HepG2 (cell line): ENCODE data around the gene MIF. TPM values are rescaled to one million over a fixed set of nuclear protein-coding genes. Genes with fewer than 3 reads are reported as not detected.
A peak's percentile ranks its signal among the peaks of the same experiment; 100 is the strongest.

ENCODE experiments used
- BCLAF1 ChIP-seq: fragments of 450-650 bp; IDR thresholded peaks from 2 replicates; pipeline ENCODE4 v1.6.1; 2017; ENCODE audit warnings: mild to moderate bottlenecking
- CHD4 ChIP-seq: fragments of 200-600 bp; sonication (generic); IDR thresholded peaks from 2 replicates; pipeline ENCODE4 v1.7.0; 2017; ENCODE audit warnings: mild to moderate bottlenecking, low read length, borderline replicate concordance
- DR1 ChIP-seq: sonication (generic); formaldehyde crosslinking; IDR thresholded peaks from 2 replicates; pipeline ENCODE4 v1.8.0; 2021; ENCODE audit warnings: mild to moderate bottlenecking, missing genetic modification reagents, inconsistent platforms
- FOXK1 ChIP-seq: sonication (generic); formaldehyde crosslinking; IDR thresholded peaks from 2 replicates; pipeline ENCODE4 v1.4.0; 2020; ENCODE audit warnings: low read depth, missing genetic modification reagents, borderline replicate concordance
- HOXA7 ChIP-seq: sonication (generic); formaldehyde crosslinking; IDR thresholded peaks from 2 replicates; pipeline ENCODE4 v1.8.1; 2022; ENCODE audit warnings: mild to moderate bottlenecking, missing genetic modification reagents, moderate library complexity
- IRF9 ChIP-seq: sonication (generic); formaldehyde crosslinking; IDR thresholded peaks from 2 replicates; pipeline ENCODE4 v1.8.0; 2022; ENCODE audit warnings: missing genetic modification reagents, mild to moderate bottlenecking, borderline replicate concordance
- KAT8 ChIP-seq: IDR thresholded peaks from 2 replicates; pipeline ENCODE4 v1.6.1; 2016; ENCODE audit warnings: missing genetic modification reagents, missing compliant biosample characterization
- KMT2A ChIP-seq: sonication (generic); formaldehyde crosslinking; IDR thresholded peaks from 2 replicates; pipeline ENCODE4 v1.4.0; 2020; ENCODE audit warnings: missing genetic modification reagents
- NBN ChIP-seq: fragments of 450-650 bp; conservative IDR thresholded peaks from 2 replicates; pipeline ENCODE4 v1.6.1; 2017
- SMAD3 ChIP-seq: sonication (generic); formaldehyde crosslinking; IDR thresholded peaks from 2 replicates; pipeline ENCODE4 v1.4.0; 2020; ENCODE audit warnings: missing genetic modification reagents
- SNAPC2 ChIP-seq: sonication (generic); formaldehyde crosslinking; IDR thresholded peaks from 2 replicates; pipeline ENCODE4 v1.8.1; 2022; ENCODE audit warnings: mild to moderate bottlenecking, missing genetic modification reagents
- ZBTB33 ChIP-seq: sonication (generic); formaldehyde crosslinking; IDR thresholded peaks from 2 replicates; pipeline ENCODE4 v1.4.0; 2020; ENCODE audit warnings: missing genetic modification reagents
- ZFP36L1 ChIP-seq: sonication (generic); formaldehyde crosslinking; IDR thresholded peaks from 2 replicates; pipeline ENCODE4 v1.8.0; 2022; ENCODE audit warnings: mild to moderate bottlenecking, missing genetic modification reagents, moderate library complexity
- ZMAT5 ChIP-seq: sonication (generic); formaldehyde crosslinking; IDR thresholded peaks from 2 replicates; pipeline ENCODE4 v1.5.0; 2020; ENCODE audit warnings: mild to moderate bottlenecking, low read depth, missing genetic modification reagents, borderline replicate concordance
- ZNF12 ChIP-seq: sonication (generic); formaldehyde crosslinking; IDR thresholded peaks from 2 replicates; pipeline ENCODE4 v1.5.0; 2020; ENCODE audit warnings: missing genetic modification reagents
- ZNF143 ChIP-seq: sonication (generic); formaldehyde crosslinking; IDR thresholded peaks from 2 replicates; pipeline ENCODE4 v1.4.0; 2020; ENCODE audit warnings: missing genetic modification reagents
- ZNF263 ChIP-seq: sonication (generic); formaldehyde crosslinking; IDR thresholded peaks from 2 replicates; pipeline ENCODE4 v1.4.0; 2020; ENCODE audit warnings: missing genetic modification reagents
- ZNF292 ChIP-seq: sonication (generic); formaldehyde crosslinking; IDR thresholded peaks from 2 replicates; pipeline ENCODE4 v1.8.1; 2022; ENCODE audit warnings: mild to moderate bottlenecking, low read depth, missing genetic modification reagents, borderline replicate concordance
- ZNF451 ChIP-seq: sonication (generic); formaldehyde crosslinking; IDR thresholded peaks from 2 replicates; pipeline ENCODE4 v1.5.0; 2020; ENCODE audit warnings: mild to moderate bottlenecking, missing genetic modification reagents
- ZNF567 ChIP-seq: sonication (generic); formaldehyde crosslinking; IDR thresholded peaks from 2 replicates; pipeline ENCODE4 v1.8.1; 2023; ENCODE audit warnings: mild to moderate bottlenecking, missing genetic modification reagents, borderline replicate concordance
- ZSCAN20 ChIP-seq: sonication (generic); formaldehyde crosslinking; IDR thresholded peaks from 2 replicates; pipeline ENCODE4 v1.4.0; 2020; ENCODE audit warnings: missing genetic modification reagents, mild to moderate bottlenecking, borderline replicate concordance
- ZUFSP ChIP-seq: sonication (generic); formaldehyde crosslinking; IDR thresholded peaks from 2 replicates; pipeline ENCODE4 v1.9.0; 2021; ENCODE audit warnings: missing genetic modification reagents, mild to moderate bottlenecking, borderline replicate concordance
- polyA plus RNA-seq, 8 experiments: library from polyadenylated mRNA; depleted of rRNA in 3 of 8; stranded (reverse) in 7 of 8; unstranded in 1 of 8; fragments of >200 nt; fragmentation: Illumina TruSeq in 4 of 8; extraction: Trizol in 4 of 8; gene quantifications; 2 replicates each; pipeline versions ENCODE4 v1.2.1 to v1.2.3, GENCODE V29; 2011 to 2016; ENCODE audit warnings: low read depth in 4 of 8, missing spikeins in 1 of 8, mixed read lengths in 1 of 8; ENCODE audit not compliant: insufficient read depth in 1 of 8
- total RNA-seq, 5 experiments: library from RNA; depleted of rRNA; stranded (reverse); fragments of >200 nt; fragmentation: Illumina TruSeq; extraction: Trizol; gene quantifications; 2 replicates each; pipeline ENCODE4 v1.2.3, GENCODE V29; 2016; ENCODE audit warnings: low read depth in 1 of 5

The MIF gene
- total and polyA plus RNA-seq, 2 of the 13 experiments (the other 11 are each of a cell fraction or from before 2014, with no cell fraction given) = 634 to 675 TPM

- no peak for TF ChIP-seq BCLAF1
- no peak for TF ChIP-seq ZMAT5 (CRISPR knock-in tag)
- TF ChIP-seq HOXA7 = no peak
- no peak for TF ChIP-seq ZSCAN20
- no peak for TF ChIP-seq ZFP36L1
- no peak for TF ChIP-seq ZNF12 (CRISPR knock-in tag)
- no peak for TF ChIP-seq SNAPC2 (CRISPR knock-in tag)
- peak; percentile 66; the same call in 1 of the 2 replicates for TF ChIP-seq KMT2A (CRISPR knock-in tag)
- peak; percentile 68; the same call in 1 of the 2 replicates for TF ChIP-seq SMAD3 (CRISPR knock-in tag)
- no peak for TF ChIP-seq ZNF567
- TF ChIP-seq FOXK1 (CRISPR knock-in tag) = peak; percentile 83; the same call in 1 of the 2 replicates
- TF ChIP-seq ZNF451 = peak; percentile 90
- peak; percentile 90 for TF ChIP-seq ZNF143 (CRISPR knock-in tag)
- TF ChIP-seq ZUFSP (CRISPR knock-in tag) = no peak
- TF ChIP-seq DR1 = peak; percentile 88
- no peak for TF ChIP-seq ZBTB33 (CRISPR knock-in tag)
- peak; percentile 57; the same call in 1 of the 2 replicates for TF ChIP-seq IRF9 (CRISPR knock-in tag)
- no peak for TF ChIP-seq ZNF263
- TF ChIP-seq CHD4 = no peak
- peak; percentile 92 for TF ChIP-seq KAT8 (CRISPR knock-in tag)
- TF ChIP-seq NBN = no peak
- TF ChIP-seq ZNF292 (CRISPR knock-in tag) = peak; percentile 68
These were observed 19.6 kb downstream of the MIF start (continued) for GRCh38 chr22:23913661-23914353.
